ENCODE results near the gene DMPK.

Gene DMPK

DNA sequence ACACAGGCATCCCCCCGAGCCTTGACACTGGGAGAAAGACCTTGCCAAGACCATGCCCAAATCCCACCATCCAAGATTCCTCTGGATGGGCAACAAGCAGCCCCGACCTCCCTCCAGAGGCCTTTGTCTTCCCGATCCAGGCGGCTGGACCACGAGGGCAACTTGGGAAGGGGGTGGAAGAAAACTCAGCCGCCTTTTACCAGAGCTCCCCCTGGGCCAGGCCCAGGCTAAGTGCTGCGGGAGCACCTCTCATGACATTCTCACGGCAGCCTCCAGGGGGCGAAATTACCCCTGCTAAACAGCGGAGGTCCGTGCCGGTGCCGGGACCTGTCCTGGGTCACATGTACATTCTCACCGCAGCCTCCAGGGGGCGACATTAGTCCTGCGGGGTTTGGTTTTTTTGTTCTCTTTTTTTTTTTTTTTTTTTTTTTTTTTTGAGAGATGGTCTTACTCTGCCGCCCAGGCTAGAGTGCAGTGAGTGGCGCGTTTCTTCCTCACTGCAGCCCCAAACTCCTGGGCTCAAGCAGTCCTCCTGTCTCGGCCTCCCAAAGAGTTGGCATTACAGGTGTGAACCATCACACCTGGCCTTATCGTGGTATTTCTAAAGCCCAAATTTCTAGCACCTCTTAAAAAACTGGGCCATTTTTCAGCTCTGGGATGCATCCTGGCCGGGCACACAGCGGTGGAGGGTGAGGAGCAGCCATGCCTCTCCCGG lies 34.9 kb upstream of the DMPK start:
- Mint-ChIP-seq H3K27me3 (ENCODE audit: low read depth) (peaks cover 3% of the 10 kb centered on the region), H3K27ac (peak overlapping the region; percentile 44 to 87 (median 66)), H3K4me3 (peak overlapping the region; percentile 62 to 77 (median 75)), H3K4me1 (peaks cover 5% of the 10 kb centered on the region), H3K9me3 (no peaks in the 10 kb centered on the region), H3K36me3 (ENCODE audit: low read depth) (peaks cover 12% of the 10 kb centered on the region)
- TF ChIP-seq, protein P1, sequence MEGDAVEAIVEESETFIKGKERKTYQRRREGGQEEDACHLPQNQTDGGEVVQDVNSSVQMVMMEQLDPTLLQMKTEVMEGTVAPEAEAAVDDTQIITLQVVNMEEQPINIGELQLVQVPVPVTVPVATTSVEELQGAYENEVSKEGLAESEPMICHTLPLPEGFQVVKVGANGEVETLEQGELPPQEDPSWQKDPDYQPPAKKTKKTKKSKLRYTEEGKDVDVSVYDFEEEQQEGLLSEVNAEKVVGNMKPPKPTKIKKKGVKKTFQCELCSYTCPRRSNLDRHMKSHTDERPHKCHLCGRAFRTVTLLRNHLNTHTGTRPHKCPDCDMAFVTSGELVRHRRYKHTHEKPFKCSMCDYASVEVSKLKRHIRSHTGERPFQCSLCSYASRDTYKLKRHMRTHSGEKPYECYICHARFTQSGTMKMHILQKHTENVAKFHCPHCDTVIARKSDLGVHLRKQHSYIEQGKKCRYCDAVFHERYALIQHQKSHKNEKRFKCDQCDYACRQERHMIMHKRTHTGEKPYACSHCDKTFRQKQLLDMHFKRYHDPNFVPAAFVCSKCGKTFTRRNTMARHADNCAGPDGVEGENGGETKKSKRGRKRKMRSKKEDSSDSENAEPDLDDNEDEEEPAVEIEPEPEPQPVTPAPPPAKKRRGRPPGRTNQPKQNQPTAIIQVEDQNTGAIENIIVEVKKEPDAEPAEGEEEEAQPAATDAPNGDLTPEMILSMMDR (IDR thresholded peaks at IDR 0.05; ENCODE audit: unreplicated experiment in 3 of 3): peak; percentile 97 to 99 (median 99)

DNA sequence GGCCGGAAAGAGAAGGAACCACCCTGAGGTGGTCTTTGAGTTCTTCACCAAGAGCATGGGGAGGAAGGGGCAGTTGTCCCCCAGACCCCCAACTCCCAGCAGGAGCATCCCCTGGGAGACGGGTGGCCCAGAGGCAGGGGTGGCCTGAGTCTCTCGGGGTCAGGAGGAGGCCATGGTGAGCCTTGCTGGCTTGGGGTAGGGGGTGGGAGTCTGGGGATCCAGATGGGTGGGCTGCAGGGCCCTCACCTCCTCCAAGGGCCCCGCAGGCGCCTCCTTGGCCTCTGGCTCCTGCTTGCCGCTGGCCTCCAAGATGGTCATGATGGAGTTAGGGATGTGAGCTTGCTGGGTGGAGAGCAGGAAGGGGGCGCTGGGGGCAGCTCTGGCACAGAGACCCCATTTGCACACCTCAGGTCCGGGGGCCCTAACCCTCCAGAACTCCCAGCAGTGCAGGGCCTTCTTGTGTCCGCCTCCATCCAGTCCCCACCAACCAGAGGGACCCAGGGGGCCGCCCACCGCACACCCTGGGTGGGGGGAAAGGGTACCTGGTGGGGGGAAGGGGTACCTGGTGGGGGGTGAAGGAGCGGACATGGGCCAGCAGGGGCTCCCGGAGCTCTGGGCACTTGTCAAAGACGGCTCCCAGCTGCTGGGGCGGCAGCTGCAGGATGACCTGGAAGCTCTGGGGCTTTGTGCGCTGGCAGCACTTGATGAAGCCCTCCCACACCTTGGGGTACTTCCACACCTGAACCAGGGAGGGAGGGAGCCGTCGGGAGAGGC lies 34.1 kb upstream of the DMPK start:
- H3K27me3 Mint-ChIP-seq (ENCODE audit: low read depth): peaks cover 3% of the 10 kb centered on the region
- TF ChIP-seq, protein P1 (IDR thresholded peaks at IDR 0.05; ENCODE audit: unreplicated experiment in 3 of 3): no peak
- no peaks in the 10 kb centered on the region for H3K9me3 Mint-ChIP-seq
- H3K4me3 Mint-ChIP-seq: peak overlapping the region; percentile 91 to 94 (median 92)
- peaks cover 12% of the 10 kb centered on the region for H3K36me3 Mint-ChIP-seq (ENCODE audit: low read depth)
- H3K4me1 Mint-ChIP-seq: peaks cover 5% of the 10 kb centered on the region
- H3K27ac Mint-ChIP-seq: peak overlapping the region; percentile 44 to 90 (median 87)

DNA sequence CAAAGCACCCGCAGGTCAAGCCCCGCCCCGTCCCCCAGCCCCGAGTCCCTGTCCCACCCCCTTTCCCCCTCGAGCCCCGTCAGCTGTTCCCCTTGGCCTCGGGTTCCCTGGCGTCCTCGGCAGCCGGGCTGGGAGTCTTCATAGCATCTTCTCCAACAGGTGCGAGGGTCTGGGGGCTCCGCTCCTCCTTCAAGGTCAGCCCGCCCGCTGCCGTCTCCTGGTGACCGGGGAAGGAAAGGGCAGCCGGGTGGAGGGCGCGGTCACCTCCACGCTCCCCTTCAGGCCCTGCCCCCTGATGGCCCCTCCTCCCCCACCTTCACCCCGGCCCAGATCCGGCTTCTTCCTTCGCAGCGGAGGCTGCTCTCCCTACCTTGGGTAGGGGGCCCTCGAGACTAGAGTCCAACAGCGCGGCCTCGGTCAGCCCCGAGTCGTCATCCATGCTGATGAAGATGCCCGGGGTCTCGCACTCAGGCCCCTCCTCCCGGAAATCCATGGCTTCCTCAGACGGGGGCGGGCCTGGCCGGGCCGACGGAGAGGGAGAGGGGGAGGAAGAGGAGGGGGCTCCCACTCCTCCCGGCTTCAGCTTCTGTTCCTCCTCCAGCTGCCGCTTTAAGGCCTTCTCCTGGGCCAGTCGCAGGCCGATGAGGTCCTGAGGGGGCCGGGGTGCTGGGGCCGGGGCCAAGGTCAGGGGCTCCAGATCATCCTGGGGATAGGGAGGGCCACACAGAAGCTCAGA lies 33.4 kb upstream of the DMPK start:
- Mint-ChIP-seq H3K4me1 (peaks cover 5% of the 10 kb centered on the region), H3K27me3 (ENCODE audit: low read depth) (peaks cover 3% of the 10 kb centered on the region), H3K4me3 (peak overlapping the region; percentile 91 to 94 (median 92)), H3K27ac (peak overlapping the region; percentile 64 to 90 (median 70)), H3K36me3 (ENCODE audit: low read depth) (peaks cover 9% of the 10 kb centered on the region), H3K9me3 (no peaks in the 10 kb centered on the region)
- TF ChIP-seq, protein P1 (IDR thresholded peaks at IDR 0.05; ENCODE audit: unreplicated experiment in 3 of 3): no peak

DNA sequence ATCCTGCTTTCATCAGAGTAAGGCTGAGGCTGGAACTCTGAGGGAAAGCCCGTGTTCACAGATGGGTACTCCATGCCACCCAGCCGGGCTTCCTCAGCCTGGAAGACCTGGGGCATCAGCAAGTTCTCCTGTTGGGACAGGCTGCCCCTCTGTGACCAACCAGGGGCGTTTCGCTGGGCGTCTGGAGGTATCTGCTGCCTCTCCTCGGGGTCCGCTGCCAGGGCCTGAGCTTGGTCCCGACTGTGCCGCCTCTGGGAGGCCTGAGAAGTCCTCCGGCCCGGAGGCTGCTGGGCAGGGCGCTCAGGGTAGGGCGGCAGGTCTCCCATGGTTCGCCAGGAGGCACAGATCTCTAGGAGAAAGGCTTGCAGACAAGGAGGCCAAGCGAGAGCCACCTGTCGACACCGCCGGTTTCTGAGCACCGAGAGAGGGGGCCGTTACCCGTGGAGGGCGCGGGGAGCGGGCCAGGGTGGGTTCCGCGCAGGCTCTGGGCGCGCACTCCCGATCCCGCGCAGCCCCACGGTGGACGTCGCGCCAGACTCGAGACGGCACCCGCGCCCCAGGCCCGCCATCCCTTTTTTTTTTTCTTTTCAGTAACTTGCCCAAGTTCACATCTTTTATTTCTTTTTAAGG lies 32.7 kb upstream of the DMPK start, which contains the start of gene RSPH6A:
Gene RSPH6A (minus strand): TSS at position 458 of the 630 bp plus-strand sequence. CDS start 132 bp downstream, at position 326.
- Mint-ChIP-seq H3K27ac (peak within 1 kb of the TSS; percentile 64 to 90 (median 70)), H3K36me3 (ENCODE audit: low read depth) (peaks cover 4% of the 10 kb centered on the region), H3K4me3 (peak within 1 kb of the TSS; percentile 91 to 94 (median 92)), H3K9me3 (no peaks in the 10 kb centered on the region), H3K4me1 (peaks cover 5% of the 10 kb centered on the region), H3K27me3 (ENCODE audit: low read depth) (peaks cover 3% of the 10 kb centered on the region)
- TF ChIP-seq, protein P1 (IDR thresholded peaks at IDR 0.05; ENCODE audit: unreplicated experiment in 3 of 3): peak in 1 of 3 experiments; percentile 5

DNA sequence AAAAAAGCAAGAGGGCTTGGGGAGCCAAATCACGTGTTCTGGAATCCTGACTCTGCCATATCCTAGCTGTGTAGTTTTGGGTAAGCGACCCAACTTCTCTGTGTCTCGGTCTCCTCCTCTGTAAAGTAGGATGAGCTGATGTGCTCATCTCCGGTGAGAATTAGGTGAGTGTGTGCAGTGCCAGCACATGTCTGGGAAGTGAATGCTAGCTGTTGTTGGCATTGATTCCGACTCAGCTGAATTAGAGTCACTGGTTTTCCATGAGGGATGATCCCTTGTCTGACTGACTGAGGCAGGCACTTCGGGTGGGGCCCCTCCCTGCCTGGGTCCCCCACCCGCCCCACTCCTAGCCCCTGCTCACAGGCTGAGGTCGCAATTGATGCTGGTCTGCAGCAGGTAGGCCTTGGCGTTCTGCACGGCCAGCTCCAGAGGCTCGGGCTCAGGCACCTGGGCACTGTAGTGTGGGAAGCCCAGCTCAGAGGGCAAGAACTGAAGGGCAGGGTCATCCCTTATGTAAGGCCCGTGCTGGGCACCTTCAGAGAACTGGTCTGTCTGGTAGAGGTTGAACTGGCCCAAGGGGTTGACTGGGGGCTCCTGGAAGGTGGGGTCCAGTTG lies 32.0 kb upstream of the DMPK start:
- H3K27me3 Mint-ChIP-seq (ENCODE audit: low read depth): peaks cover 3% of the 10 kb centered on the region
- H3K4me3 Mint-ChIP-seq: peak overlapping the region; percentile 65 to 94 (median 73)
- H3K27ac Mint-ChIP-seq: peak overlapping the region in 1 of 3 experiments; percentile 40
- no peaks in the 10 kb centered on the region for H3K9me3 Mint-ChIP-seq
- no peaks in the 10 kb centered on the region for H3K36me3 Mint-ChIP-seq (ENCODE audit: low read depth)
- TF ChIP-seq, protein P1 (IDR thresholded peaks at IDR 0.05; ENCODE audit: unreplicated experiment in 3 of 3): no peak
- peaks cover 11% of the 10 kb centered on the region for H3K4me1 Mint-ChIP-seq
